HEK293 (cell line): ENCODE results near the gene AADAC.

Source experiments
- CTCF ChIP-seq: fragments of 450-650 bp; formaldehyde crosslinking; IDR thresholded peaks from 2 replicates; pipeline ENCODE4 v1.5.1; 2016; ENCODE audit warnings: missing biosample characterization, missing genetic modification characterization
- HOXC10 ChIP-seq: sonication (generic); formaldehyde crosslinking; IDR thresholded peaks from 2 replicates; pipeline ENCODE4 v1.8.1; 2023; ENCODE audit warnings: mild to moderate bottlenecking, missing genetic modification reagents
- KLF16 ChIP-seq: fragments of 450-650 bp; formaldehyde crosslinking; IDR thresholded peaks from 2 replicates; pipeline ENCODE4 v1.5.1; 2017; ENCODE audit warnings: missing biosample characterization, missing genetic modification characterization
- YY1 ChIP-seq: fragments of 450-650 bp; formaldehyde crosslinking; IDR thresholded peaks from 2 replicates; pipeline ENCODE4 v1.5.1; 2018; ENCODE audit warnings: missing biosample characterization, missing genetic modification characterization
- ZNF335 ChIP-seq: fragments of 450-650 bp; formaldehyde crosslinking; conservative IDR thresholded peaks from 2 replicates; pipeline ENCODE4 v1.5.1; 2016; ENCODE audit warnings: missing biosample characterization, missing genetic modification characterization

GRCh38 chr3:151765685-151766084 lies 48.2 kb upstream of the AADAC start:
- TF ChIP-seq YY1 (tag by site-specific recombination) = no peak
- TF ChIP-seq HOXC10 (CRISPR knock-in tag) = no peak
- TF ChIP-seq ZNF335 (tag by site-specific recombination) = no peak
- TF ChIP-seq CTCF (tag by site-specific recombination) = no peak
- no peak for TF ChIP-seq KLF16 (tag by site-specific recombination)
